Stimulated activated CD8-positive, alpha-beta memory T cell treated with anti-CD3 and anti-CD28 coated beads, Interleukin-15, amount 100 ng/mL, for 1 hour (primary cell): ENCODE measurements around the gene CLCN5.
"Not testable (repeated sequence)": the region's sequence is repeated elsewhere in the genome, so short reads cannot be mapped to it uniquely, and the experiment has no call there.

ENCODE experiments used
- DNase-seq: peaks from one replicate; pipeline ENCODE4 v3.0.0-alpha.2; 2020; ENCODE audit warnings: low read depth

The CLCN5 gene

GRCh38 chrX:49995795-49996455, 73.5 kb downstream of the CLCN5 start:
- DNase-seq, result no peak

GRCh38 chrX:49996474-49996873, 74.1 kb downstream of the CLCN5 start:
- DNase-seq, result no peak

- no peak for DNase-seq
Observed at GRCh38 chrX:49999087-49999486, 76.7 kb downstream of the CLCN5 start.

GRCh38 chrX:50000937-50001542, 78.6 kb downstream of the CLCN5 start:
- DNase-seq, result no peak

- DNase-seq, result no peak
Observed at GRCh38 chrX:50002067-50002714, 79.8 kb downstream of the CLCN5 start.

- DNase-seq, result no peak
Observed at GRCh38 chrX:50003467-50003866, 81.1 kb downstream of the CLCN5 start.

- DNase-seq, result no peak
Observed at GRCh38 chrX:50003927-50004326, 81.5 kb downstream of the CLCN5 start.

GRCh38 chrX:50025591-50025990, 103.2 kb downstream of the CLCN5 start:
- not testable (repeated sequence) for DNase-seq

GRCh38 chrX:50035126-50035525, 112.7 kb downstream of the CLCN5 start:
- no peak for DNase-seq

GRCh38 chrX:50036426-50036825, 114.0 kb downstream of the CLCN5 start:
- DNase-seq, result no peak

GRCh38 chrX:50045823-50046222, 123.4 kb downstream of the CLCN5 start:
- no peak for DNase-seq

- no peak for DNase-seq
Observed at GRCh38 chrX:50049228-50049627, 126.8 kb downstream of the CLCN5 start.

- no peak for DNase-seq
Observed at GRCh38 chrX:50054147-50054546, 131.8 kb downstream of the CLCN5 start.

GRCh38 chrX:50066318-50066937, 144.0 kb downstream of the CLCN5 start:
- DNase-seq, result no peak

- no peak for DNase-seq
Observed at GRCh38 chrX:50067435-50068284, 145.3 kb downstream of the CLCN5 start.

- DNase-seq, result no peak
Observed at GRCh38 chrX:50068285-50068563, 145.8 kb downstream of the CLCN5 start.

GRCh38 chrX:50068893-50069292, 146.5 kb downstream of the CLCN5 start:
- no peak for DNase-seq

- DNase-seq, result no peak
Observed at GRCh38 chrX:50071494-50071893, 149.1 kb downstream of the CLCN5 start.

GRCh38 chrX:50072110-50072509, 149.7 kb downstream of the CLCN5 start:
- no peak for DNase-seq

GRCh38 chrX:50073601-50074000, 151.2 kb downstream of the CLCN5 start:
- no peak for DNase-seq

- DNase-seq, result no peak
Observed at GRCh38 chrX:50075630-50076339, 153.4 kb downstream of the CLCN5 start.
